Fibroblast of lung (primary cell): ENCODE measurements around the gene AFF2.

Source experiments
- EZH2 ChIP-seq: IDR thresholded peaks from 2 replicates; pipeline ENCODE4 v1.5.1; 2012; ENCODE audit warnings: low read length, control low read depth, mild to moderate bottlenecking; ENCODE audit errors: missing control alignments
- TF ChIP-seq, protein P1 (sequence below), 2 donors: IDR thresholded peaks in 1 of 2; conservative IDR thresholded peaks in 1 of 2; 1 replicate in 1 of 2; 2 replicates in 1 of 2; pipeline ENCODE4 v1.5.1; 2011 to 2012; ENCODE audit warnings: low read length in 2 of 2, control low read depth in 1 of 2, inconsistent platforms in 1 of 2, low read depth in 1 of 2, mild to moderate bottlenecking in 1 of 2

DNA sequence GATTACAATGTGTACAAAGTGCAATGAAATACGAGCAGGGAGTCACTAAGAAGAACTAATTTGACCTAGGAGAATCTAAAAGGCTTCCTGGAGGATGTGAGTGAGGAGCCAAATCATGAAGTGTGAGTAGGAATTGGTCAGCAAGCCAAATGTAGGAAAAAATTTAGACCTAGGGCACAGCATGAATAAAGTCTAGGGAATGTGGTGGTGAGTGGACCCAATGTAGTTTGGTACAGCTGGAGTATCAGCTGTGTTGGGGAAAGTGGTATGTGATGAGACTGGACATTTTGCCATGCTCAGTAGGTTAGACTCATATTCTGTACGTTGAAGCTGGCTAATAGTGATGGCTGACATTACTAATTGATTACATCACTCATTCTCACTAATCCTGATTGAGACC is 191.0 kb downstream of the AFF2 start:
- TF ChIP-seq, protein P1, sequence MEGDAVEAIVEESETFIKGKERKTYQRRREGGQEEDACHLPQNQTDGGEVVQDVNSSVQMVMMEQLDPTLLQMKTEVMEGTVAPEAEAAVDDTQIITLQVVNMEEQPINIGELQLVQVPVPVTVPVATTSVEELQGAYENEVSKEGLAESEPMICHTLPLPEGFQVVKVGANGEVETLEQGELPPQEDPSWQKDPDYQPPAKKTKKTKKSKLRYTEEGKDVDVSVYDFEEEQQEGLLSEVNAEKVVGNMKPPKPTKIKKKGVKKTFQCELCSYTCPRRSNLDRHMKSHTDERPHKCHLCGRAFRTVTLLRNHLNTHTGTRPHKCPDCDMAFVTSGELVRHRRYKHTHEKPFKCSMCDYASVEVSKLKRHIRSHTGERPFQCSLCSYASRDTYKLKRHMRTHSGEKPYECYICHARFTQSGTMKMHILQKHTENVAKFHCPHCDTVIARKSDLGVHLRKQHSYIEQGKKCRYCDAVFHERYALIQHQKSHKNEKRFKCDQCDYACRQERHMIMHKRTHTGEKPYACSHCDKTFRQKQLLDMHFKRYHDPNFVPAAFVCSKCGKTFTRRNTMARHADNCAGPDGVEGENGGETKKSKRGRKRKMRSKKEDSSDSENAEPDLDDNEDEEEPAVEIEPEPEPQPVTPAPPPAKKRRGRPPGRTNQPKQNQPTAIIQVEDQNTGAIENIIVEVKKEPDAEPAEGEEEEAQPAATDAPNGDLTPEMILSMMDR (conservative IDR thresholded peaks at IDR 0.05 in 1 of 2, IDR thresholded peaks at IDR 0.05 in 1 of 2; ENCODE audit: low read depth in 1 of 2, low read length in 2 of 2) = no peak
- no peak for TF ChIP-seq EZH2
